Measurements from ENCODE around the gene SH3PXD2A.

- no peak for TF ChIP-seq CTCF (IDR thresholded peaks at IDR 0.05)
- no peak for TF ChIP-seq EP300 (IDR thresholded peaks at IDR 0.05; ENCODE audit: low read depth)
Observed at GRCh38 chr10:103672345-103672744, 183.0 kb downstream of the SH3PXD2A start.
